NCI-H345 treated with DMSO at 0.1 percent for 48 hours (cell line): ENCODE results near the gene LRRC23.
A peak's percentile ranks its signal among the peaks of the same experiment; 100 is the strongest.
"Not testable (repeated sequence)": the region's sequence is repeated elsewhere in the genome, so short reads cannot be mapped to it uniquely, and the experiment has no call there.

Source experiments
- DNase-seq: peaks from one replicate; lab custom pipeline; 2025; ENCODE audit not compliant: unreplicated experiment; lab: John Stamatoyannopoulos, UW

Gene LRRC23

DNA sequence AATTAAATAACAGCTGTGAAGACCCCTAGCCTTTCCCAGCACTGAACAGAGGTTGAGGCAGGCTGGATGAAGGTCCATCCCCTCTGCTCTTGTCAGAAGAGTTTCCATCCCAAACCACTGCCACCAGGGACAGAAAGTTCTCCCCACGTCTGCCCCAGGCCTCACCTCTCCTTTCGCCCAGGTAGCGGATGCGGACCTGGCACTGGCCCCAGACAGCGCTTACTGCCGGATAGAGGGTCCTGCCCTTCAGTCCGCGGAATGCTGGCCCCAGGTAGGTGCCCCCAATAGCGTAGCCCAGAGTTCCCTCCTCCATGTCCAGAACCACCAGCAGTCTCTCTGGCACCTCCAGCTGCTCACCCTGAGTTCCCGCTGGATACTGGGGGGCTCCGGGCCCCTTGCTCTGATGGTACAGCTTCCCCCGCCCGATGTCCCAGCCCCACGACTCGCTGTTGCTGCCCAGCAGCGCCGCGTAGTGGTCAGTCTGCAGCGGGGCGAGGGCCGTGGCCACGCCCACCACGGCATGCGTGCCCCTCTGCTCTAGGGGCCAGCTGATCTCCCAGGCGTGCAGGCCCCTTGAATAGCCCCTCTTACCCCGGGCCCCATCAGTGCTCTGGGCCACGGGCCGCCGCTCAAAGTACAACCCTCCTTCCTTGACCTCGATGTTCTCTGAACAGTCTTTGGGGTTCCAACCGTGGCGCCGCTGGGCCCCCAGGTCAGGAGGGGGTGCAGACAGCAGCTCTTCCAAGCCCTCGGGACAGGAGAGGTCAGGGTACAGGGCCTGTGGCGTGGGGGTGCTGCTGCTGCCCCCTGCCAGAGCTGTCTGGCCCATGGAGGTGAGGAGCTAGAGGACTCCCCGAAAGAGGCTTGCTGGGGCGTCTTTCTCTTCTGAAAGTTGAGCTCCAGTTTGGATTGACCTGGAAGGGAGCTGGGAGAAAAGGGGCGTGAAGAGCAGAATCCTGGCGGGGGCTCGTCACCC, 32.3 kb upstream of the LRRC23 start:
- DNase-seq, result peak; percentile 47

DNA sequence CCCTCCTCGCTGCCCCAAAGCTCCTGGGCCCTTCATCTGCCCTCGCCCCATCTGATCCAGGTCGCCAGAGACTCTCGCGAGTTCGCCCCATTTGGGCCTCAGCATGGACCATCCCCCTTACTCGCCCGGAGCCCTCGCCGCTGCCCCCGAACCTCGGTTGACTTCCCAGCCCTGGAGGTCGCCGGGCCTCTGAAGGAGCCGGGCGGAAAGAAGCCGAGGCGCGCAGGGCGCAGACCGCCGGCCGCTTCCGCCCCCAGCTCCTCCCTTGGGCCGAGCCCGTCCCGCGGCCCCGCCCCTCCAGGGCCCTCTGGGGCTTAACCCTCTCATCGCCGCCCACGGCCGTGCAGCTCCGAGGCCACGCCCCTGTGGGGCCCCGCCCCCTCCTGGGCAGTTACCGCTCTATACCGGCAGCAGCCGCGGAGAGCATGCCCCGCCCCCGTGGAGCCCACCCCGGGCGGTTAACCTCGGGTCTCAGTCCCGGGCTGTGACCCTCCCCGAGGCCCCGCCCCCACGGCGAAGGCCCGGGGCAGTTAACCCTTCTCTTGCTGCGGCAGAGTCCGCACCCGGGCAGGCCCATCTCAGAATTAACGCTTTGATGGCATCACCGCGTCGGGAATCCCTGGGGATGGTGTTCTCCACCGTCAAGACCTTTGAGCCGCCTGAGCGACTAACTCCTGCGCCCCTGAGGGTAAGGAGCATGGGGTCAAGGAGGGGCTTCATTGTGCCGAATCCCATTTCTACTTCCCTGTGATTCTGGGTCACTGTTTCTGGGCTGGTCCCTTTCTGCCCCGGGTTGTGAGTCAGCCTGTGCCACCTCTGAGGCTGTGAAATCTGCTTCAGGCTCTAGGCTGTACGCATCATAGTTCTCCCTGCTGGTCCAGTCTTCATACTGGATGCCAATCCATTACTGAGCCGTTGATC, 31.3 kb upstream of the LRRC23 start, which contains the start of gene SPSB2:
SPSB2 (minus strand) TSS at position 210 of the 921 bp plus-strand sequence. CDS start 402 bp downstream, outside the sequence.
- peak; percentile 92 for DNase-seq

DNA sequence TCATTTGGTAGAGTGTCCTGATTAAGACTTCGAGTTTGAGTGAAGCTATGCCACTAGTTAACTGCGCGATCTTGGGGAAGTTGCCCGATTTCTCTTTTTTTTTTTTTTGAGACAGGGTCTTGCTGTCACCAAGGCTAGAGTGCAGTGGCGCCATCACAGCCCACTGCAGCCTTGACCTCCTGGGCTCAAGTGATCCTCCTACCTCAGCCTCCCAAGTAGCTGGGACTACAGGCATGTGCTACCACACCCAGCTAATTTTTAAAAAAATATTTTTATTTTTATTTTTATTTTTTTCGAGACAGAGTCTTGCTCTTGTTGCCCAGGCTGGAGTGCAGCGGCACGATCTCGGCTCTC, 30.6 kb upstream of the LRRC23 start:
- DNase-seq, result not testable (repeated sequence)

DNA sequence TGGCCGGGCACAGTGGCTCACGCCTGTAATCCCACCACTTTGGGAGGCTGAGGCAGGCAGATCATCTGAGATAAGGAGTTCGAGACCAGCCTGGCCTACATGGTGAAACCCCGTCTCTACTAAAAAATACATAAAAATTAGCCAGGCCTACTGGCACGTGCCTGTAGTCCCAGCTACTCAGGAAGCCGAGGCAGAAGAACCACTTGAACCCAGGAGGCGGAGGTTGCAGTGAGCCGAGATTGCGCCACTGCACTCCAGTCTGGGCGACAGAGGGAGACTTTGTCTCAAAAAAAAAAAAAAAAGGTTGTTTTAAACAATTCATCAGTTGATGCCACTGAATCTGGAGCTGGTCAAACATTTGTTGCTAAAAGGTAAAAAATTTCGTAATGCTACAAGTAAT, 24.8 kb upstream of the LRRC23 start:
- DNase-seq, result not testable (repeated sequence)

DNA sequence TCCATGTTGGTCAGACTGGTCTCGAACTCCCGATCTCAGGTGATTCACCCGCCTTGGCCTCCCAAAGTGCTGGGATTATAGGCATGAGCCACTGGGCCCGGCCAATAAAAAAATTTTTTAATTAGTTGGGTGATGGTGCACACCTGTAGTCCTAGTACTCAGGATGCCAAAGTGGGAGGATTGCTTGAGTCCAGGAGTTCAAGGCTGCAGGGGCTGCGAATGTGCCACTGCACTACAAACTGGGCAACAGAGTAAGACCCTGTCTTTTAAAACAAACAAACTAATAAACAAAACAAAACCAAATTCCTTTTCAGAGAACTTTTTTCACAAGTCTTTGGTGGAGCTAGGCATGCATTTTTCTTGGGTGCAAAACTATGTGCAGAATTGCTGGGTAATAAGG, 21.4 kb upstream of the LRRC23 start:
- no peak for DNase-seq

DNA sequence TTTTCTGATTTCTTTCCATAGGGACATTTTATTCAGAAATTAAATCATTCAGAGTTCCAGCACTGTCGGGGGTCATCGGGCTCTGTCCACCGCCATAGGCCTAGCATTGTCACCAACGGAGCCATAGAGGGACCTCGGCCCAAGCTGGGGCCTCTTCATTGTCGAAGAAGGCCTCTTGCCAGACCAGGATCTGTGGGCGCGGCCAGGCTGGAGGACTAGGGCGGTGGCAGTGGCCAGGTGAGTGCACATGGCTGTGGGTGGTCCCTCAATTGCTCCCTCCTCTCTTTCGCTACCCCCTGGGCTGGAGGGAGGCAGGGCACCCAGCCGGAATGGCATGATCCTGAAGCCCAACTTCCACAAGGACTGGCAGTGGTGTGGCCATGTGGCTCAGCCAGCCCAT, 20.9 kb upstream of the LRRC23 start:
- no peak for DNase-seq

DNA sequence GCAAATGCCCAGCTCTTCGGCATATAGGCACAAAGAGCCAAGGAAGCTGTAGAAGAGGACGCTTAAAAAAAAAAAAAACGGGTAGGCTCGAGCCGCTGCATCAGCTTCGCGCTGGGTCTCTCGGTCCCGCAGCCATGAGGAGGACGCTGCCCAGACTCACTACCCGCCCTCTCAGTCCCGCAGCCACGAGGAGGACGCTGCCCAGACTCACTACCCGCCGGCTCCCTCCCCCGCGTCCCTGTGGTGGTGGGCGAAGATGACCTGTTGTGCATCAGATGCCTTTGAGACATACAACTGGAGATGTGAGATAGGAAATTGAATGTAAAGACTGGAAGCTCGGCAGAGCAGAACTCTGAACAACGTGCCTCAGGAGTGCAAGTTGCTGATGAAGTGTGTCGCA, 20.1 kb upstream of the LRRC23 start:
- no peak for DNase-seq

DNA sequence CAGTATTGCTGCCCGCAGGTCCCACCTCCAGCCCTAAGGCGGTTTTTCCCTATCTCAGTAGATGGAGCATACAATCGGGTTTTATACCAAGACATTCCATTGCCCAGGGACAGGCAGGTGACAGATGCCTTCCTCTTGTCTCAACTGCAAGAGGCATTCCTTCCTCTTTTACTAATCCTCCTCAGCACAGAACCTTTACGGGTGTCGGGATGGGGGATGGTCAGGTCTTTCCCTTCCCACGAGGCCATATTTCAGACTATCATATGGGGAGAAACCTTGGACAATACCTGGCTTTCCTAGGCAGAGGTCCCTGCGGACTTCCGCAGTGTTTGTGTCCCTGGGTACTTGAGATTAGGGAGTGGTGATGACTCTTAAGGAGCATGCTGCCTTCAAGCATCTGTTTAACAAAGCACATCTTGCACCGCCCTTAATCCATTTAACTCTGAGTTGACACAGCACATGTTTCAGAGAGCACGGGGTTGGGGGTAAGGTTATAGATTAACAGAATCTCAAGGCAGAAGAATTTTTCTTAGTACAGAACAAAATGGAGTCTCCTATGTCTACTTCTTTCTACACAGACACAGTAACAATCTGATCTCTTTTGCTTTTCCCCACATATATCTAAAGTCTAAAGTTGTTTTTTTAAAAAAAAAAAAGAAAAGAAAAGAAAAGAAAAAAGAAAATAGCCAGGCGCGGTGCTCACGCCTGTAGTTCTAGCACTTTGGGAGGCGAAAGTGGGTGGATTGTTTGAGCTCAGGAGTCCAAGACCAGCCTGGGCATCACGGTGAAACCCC, 18.2 kb upstream of the LRRC23 start:
- not testable (repeated sequence) for DNase-seq

DNA sequence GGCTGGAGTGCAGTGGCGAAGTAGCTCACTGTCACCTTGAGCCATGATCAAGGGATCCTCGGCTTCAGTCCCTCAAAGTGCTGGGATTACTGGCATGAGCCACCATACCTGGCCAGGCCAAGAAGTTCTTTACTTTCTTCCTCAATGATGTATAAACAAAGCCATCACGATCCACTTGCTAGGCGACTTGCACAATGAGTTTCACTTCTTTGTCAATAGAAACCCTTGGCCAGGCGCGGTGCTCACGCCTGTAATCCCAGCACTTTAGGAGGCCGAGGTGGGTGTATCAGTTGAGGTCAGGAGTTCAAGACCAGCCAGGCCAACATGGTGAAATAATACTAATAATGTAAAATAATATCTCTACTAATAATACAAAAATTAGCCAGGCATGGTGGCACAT, 17.2 kb upstream of the LRRC23 start:
- no peak for DNase-seq

DNA sequence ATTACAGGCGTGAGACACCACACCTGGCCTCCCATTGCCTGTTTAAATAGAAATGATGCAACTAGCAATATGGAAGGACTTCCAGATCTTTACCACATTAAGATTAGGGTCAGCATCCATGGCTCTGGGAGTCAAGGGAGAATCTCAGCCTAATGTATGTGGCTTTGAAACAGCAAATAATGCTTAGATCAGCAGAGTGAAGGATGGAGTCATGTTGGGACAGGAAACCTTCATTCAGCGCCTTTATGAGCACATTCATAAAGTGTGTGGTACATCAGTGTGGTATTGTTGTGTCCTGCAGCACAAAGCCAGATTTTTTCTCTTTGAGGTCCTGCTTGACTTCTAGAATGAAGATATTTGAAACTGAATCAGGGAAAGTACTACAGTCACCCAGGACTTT, 16.3 kb upstream of the LRRC23 start:
- DNase-seq, result no peak

DNA sequence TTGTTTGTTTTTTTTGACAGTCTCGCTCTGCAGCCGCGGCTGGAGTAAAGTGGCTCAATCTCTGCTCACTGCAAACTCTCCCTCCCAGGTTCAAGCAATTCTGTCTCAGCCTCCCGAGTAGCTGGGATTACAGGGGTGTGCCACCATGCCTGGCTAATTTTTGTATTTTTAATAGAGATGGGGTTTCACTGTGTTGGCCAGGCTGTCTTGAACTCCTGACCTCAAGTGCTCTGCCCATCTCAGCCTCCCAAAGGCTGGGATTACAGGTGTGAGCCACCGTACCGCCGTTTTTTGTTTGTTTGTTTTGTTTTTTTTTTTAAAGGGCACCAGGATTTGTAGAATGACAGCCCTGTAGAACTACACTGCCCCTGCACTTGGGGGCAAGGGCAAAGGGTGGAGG, 15.8 kb upstream of the LRRC23 start:
- not testable (repeated sequence) for DNase-seq

DNA sequence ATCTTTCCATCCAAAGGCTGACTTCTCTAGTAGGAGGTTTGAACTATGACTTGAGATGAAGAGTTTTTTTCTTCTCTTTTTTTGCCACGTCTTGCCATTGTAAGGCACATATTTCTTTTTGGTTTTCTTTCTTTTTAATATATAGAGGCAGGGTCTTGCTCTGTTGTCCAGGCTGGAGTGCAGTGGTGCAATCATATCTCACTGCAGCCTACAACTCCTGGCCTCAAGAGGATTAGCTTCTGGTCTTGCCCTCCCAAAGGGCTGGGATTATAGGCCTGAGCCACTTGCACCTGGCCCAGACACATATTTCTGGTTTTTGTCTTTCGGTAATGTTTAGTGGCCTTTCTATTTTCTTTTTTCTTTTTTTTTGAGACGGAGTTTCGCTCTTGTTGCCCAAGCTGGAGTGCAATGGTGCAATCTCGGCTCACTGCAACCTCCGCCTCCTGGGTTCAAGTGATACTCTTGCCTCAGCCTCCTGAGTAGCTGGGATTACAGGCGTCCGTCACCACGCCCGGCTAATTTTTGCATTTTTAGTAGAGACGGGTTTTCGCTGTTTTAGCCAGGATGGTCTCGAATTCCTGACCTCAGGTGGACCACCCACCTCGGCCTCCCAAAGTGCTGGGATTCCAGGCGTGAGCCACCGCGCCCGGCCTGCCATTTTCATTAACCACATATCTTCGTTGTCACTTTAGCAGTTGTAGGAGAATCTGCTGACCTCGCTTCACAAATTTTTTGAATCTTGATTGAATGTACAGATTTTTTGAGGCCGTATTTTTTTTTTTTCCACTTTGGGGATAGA, 14.6 kb upstream of the LRRC23 start:
- not testable (repeated sequence) for DNase-seq

DNA sequence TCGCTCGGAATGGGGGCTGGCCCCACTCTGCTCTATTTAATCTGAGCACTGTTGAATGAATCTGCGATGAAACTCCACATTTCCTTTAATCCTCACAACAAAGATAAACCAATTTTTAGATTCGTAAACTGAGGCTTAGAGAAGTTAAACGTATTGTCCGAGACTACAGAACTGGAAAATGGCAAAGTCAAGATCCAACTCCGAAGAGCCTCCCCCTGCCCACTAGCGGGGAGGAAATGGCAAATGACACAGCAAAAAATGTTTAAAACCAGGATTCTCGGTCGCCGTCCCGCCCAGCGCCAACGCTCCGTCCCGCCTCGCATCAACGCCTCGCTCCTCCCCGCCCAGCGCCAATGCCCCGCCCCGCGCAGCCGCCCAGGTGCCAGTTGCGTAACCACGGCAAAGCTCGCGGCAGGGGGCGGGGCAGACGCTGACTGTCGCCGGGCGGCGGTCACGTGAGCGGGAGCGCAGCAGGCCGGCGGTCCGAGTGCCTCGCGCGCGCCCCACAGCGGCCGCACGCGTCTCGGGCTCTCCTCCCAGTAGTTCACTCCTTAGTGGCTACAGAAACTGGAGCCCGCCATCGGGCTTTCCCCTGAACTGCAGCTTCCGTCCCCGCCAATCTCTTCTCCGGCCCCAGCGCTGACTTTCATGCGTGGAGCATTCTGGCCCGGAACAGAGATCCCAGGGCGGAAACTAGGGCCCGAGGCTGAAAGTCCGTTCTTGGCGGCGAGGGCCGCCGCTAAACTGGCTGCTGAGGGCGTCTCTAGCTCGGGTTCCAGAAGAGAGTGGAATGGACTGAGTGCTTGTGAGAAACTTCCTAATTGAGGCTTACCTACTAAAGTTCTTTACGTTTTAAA, 13.6 kb upstream of the LRRC23 start:
- DNase-seq, result peak; percentile 93

DNA sequence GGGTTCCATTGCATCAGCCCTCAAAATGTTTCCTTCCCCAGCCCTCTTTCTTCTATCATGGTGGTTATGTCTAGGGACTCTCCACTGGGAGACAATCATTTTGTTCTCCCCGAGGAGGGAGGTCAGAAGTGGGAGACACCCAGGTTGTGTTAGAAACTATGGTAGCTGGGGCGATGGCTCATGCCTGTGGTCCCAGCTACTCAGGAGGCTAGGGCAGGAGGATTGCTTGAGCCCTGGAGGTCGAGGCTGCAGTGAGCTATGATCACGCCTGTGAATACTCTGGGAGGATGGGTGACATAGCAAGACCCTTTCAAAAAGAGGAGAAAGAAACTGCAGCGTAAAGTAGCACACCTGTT, 13.0 kb upstream of the LRRC23 start:
- DNase-seq, result no peak

DNA sequence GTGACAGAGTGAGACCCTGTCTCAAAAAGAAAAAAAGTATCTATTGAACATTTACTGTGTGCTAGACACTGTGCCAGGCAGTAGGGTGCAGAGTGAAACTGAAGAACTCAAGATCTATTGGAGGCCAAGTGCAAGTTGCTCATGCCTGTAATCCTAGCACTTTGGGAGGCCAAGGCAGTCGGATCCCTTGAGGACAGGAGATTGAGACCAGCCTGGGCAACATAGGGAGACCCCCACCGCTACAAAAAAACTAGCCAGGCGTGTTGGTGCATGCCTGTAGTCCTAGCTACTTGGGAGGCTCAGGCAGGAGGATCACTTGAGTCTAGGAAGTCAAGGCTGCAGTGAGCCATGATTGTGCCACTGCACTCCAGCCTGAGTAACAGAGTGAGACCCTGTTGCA, 11.9 kb upstream of the LRRC23 start:
- DNase-seq, result not testable (repeated sequence)

DNA sequence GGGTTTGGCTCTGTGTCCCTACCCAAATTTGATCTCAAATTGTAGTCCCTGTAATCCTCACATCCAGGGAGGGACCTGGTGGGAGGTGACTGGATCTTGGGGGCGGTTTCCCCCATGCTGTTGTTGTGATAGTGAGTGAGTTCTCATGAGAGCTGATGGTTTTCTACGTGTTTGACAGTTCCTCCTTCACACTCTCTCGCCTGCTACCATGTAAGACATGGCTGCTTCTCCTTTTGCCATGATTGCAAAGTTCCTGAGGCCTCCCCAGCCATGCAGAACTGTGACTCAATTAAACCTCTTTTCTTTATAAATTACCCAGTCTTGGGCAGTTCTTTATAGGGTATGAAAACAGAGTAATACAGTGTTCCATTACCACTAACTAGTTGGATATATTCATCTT, 10.3 kb upstream of the LRRC23 start:
- DNase-seq, result no peak

DNA sequence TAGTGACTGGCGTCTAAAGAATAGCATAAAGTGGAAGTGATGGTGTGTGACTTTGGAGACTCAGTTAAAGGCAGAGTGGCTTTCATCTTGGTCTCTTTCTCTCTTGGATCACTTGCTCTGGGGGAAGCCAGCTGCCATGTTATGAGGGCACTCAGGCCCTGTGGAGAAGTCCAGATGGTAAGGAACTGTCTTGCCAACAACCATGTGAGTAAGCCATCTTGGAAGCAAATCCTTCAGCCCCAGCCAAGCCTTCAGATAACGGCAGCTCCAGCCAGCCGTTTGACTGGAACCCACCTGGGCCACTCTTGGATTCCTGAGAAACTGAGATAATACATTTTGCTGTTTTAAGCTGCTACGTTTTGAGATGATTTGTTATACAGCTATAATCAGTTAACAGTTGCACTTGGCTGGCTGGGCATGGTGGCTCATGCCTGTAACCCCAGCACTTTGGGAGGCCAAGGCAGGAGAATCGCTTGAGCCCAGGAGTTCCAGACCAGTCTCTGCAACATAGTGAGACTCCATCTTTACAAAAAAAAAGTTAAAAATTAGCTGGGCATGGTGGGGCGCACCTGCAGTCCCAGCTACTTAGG, 7.7 kb upstream of the LRRC23 start:
- DNase-seq, result no peak

DNA sequence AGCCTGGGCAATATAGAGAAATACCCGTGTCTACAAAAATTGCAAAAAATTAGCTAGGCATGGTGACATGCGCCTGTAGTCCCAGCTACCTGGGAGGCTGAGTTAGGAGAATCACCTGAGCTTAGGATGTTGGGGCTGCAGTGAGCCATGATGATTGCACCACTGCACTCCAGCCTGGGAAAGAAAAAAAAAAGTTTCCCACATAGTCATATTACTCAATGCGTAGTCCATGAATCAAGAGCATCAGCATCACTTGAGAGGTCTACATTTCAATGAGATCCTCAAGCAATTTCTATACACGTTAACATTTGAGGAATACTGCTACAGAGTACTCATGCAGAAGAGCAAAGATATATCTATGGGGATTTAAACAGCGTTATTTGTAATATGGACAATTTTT, 5.2 kb upstream of the LRRC23 start:
- no peak for DNase-seq
